Panc1 (cell line): ENCODE results near the gene ATOSA. TPM values are rescaled to one million over a fixed set of nuclear protein-coding genes. Genes with fewer than 3 reads are reported as not detected.

Experiments
- ATAC-seq: fragments of 200-7000 bp; cut with Tn5 transposase; 2 replicates; pipeline ENCODE4 v1.9.1; 2020; ENCODE audit warnings: mild to moderate bottlenecking, moderate library complexity
- BruUV-seq: library from RNA; stranded (reverse); fragments of 400-500 nt; replicated peaks from 2 replicates; lab custom pipeline; 2021; lab: Mats Ljungman, UMichigan
- CTCF ChIA-PET: fragments of 300-600 bp; sonication (Branson Sonifier 250); formaldehyde crosslinking; loops from one replicate; lab custom pipeline; 2022; ENCODE audit warnings: antibody characterized with exemption; lab: Charles Lee
- POLR2A ChIA-PET: fragments of 300-600 bp; sonication (Branson Sonifier 250); formaldehyde crosslinking; loops from one replicate; lab custom pipeline; 2022; ENCODE audit warnings: antibody characterized with exemption; lab: Charles Lee
- DNase-seq: peaks from one replicate; pipeline ENCODE4 v3.0.0-alpha.2; 2010; ENCODE audit warnings: low read depth, low spot score
- H3K27ac ChIP-seq: 2 replicates; pipeline ENCODE4 v1.5.1; 2011; ENCODE audit warnings: mild to moderate bottlenecking, low read length, inconsistent platforms
- H3K27me3 ChIP-seq: fragments of 200-500 bp; sonication (Bioruptor generic); 2 replicates; pipeline ENCODE4 v1.6.0; 2014; ENCODE audit warnings: low read length, inconsistent platforms; ENCODE audit not compliant: control insufficient read depth, insufficient read depth
- H3K36me3 ChIP-seq: fragments of 200-500 bp; sonication (Bioruptor generic); 2 replicates; pipeline ENCODE4 v1.5.1; 2014; ENCODE audit warnings: inconsistent platforms, mild to moderate bottlenecking, low read length, moderate library complexity; ENCODE audit not compliant: control insufficient read depth, insufficient read depth
- H3K4me1 ChIP-seq: 2 replicates; pipeline ENCODE4 v1.5.1; 2011; ENCODE audit warnings: inconsistent platforms, mild to moderate bottlenecking, low read length, moderate library complexity; ENCODE audit not compliant: control insufficient read depth, insufficient read depth
- H3K4me3 ChIP-seq, 2 experiments: 2 replicates each; pipeline ENCODE4 v1.5.1; 2011 to 2012; ENCODE audit warnings: low read depth in 2 of 2, low read length in 2 of 2, mild to moderate bottlenecking in 2 of 2, inconsistent platforms in 1 of 2, moderate library complexity in 1 of 2
- H3K9me3 ChIP-seq: fragments of 200-500 bp; sonication (Bioruptor generic); 2 replicates; pipeline ENCODE4 v1.5.1; 2014; ENCODE audit warnings: low read depth, mild to moderate bottlenecking, inconsistent platforms, low read length, moderate library complexity; ENCODE audit not compliant: control insufficient read depth, insufficient read depth
- CTCF ChIP-seq: fragments of 450-650 bp; IDR thresholded peaks from 2 replicates; pipeline ENCODE4 v1.5.1; 2017; ENCODE audit warnings: mild to moderate bottlenecking
- POLR2AphosphoS5 ChIP-seq: IDR thresholded peaks from 2 replicates; pipeline ENCODE4 v1.6.1; 2012; ENCODE audit warnings: mild to moderate bottlenecking, low read depth, low read length, moderate library complexity
- REST ChIP-seq, 2 experiments: IDR thresholded peaks; 2 replicates each; pipeline ENCODE4 v1.6.1; 2011 to 2012; ENCODE audit warnings: low read depth in 2 of 2, control low read depth in 1 of 2, low read length in 1 of 2, mild to moderate bottlenecking in 1 of 2, moderate library complexity in 1 of 2; ENCODE audit not compliant: insufficient read depth in 1 of 2
- SIN3A ChIP-seq: IDR thresholded peaks from 2 replicates; pipeline ENCODE4 v1.6.1; 2012; ENCODE audit warnings: low read depth, mild to moderate bottlenecking, low read length, moderate library complexity, borderline replicate concordance; ENCODE audit not compliant: insufficient read depth
- TCF7L2 ChIP-seq: IDR thresholded peaks from 2 replicates; pipeline ENCODE4 v1.6.1; 2011; ENCODE audit warnings: mild to moderate bottlenecking, low read depth, low read length, inconsistent platforms
- in situ Hi-C: cut with HindIII; loops from 2 replicates; pipeline ENCODE4 v1.10.0; 2016; ENCODE audit warnings: low sequenced_read_pairs, low pct_unique_long_range_greater_than_20kb
- intact Hi-C: fragments of 100-400 bp; cut with micrococcal nuclease; formaldehyde crosslinking; loops from one replicate; pipeline ENCODE4 v1.10.0; 2022; ENCODE audit not compliant: unreplicated experiment
- total RNA-seq: library from RNA; stranded (reverse); gene quantifications from one replicate; pipeline ENCODE4 v1.2.1, GENCODE V29; 2021; ENCODE audit not compliant: unreplicated experiment

ATOSA gene
- total RNA-seq, 1 experiment from 2014 or later = 18.5 TPM

- no TSS peak for BruUV-seq
- Histone ChIP-seq H3K9me3 (no peaks in the 10 kb centered on the region), H3K27ac (no peak overlapping the region), H3K27me3 (no peaks in the 10 kb centered on the region), H3K4me3 (no peak overlapping the region), H3K4me1 (0 out of 2 replicates have a peak, but pooled peaks cover 3% of the 10 kb centered on the region), H3K36me3 (no peaks in the 10 kb centered on the region)
- TF ChIP-seq REST (IDR thresholded peaks at IDR 0.05; ENCODE audit: insufficient read depth in 1 of 2, low read depth in 2 of 2, low read length in 1 of 2) = no peak
- TF ChIP-seq CTCF = no peak
- TF ChIP-seq SIN3A = no peak
- TF ChIP-seq TCF7L2 = no peak
- TF ChIP-seq POLR2AphosphoS5 = no peak
- ChIA-PET POLR2A (no interaction called here), CTCF (no interaction called here)
- ATAC-seq = no peak
- no peak for DNase-seq
- in situ Hi-C loops = no loop called here
- intact Hi-C loops = no loop called here
Observed at GRCh38 chr15:52697051-52697450, 17.9 kb upstream of the ATOSA start.

- BruUV-seq = no TSS peak
- no peak overlapping the region for H3K4me3 ChIP-seq
- no peaks in the 10 kb centered on the region for H3K9me3 ChIP-seq
- DNase-seq (no peak), ATAC-seq (no peak)
- CTCF ChIA-PET = no interaction called here
- H3K36me3 ChIP-seq = no peaks in the 10 kb centered on the region
- H3K4me1 ChIP-seq = 0 out of 2 replicates have a peak, but pooled peaks cover 3% of the 10 kb centered on the region
- TF ChIP-seq CTCF = no peak
- no peak for TF ChIP-seq REST (IDR thresholded peaks at IDR 0.05; ENCODE audit: insufficient read depth in 1 of 2, low read depth in 2 of 2, low read length in 1 of 2)
- no peak for TF ChIP-seq TCF7L2
- no peak for TF ChIP-seq POLR2AphosphoS5
- TF ChIP-seq SIN3A = no peak
- in situ Hi-C loops (no loop called here), intact Hi-C loops (no loop called here)
- H3K27me3 ChIP-seq = no peaks in the 10 kb centered on the region
- H3K27ac ChIP-seq = no peak overlapping the region
- POLR2A ChIA-PET = no interaction called here
Observed at GRCh38 chr15:52695154-52695553, 16.0 kb upstream of the ATOSA start.
